Keratinocyte (primary cell): ENCODE results near the gene OR14A2.

ENCODE experiments used
- EZH2 ChIP-seq: IDR thresholded peaks from one replicate; pipeline ENCODE4 v1.6.1; 2012; ENCODE audit warnings: inconsistent platforms, mild to moderate bottlenecking, low read length, moderate library complexity
- TF ChIP-seq, protein P1 (sequence below), 3 experiments: IDR thresholded peaks in 1 of 3; conservative IDR thresholded peaks in 1 of 3; optimal IDR thresholded peaks in 1 of 3; 2 replicates in 2 of 3; 3 replicates in 1 of 3; pipeline versions ENCODE3 to v1.5.1; 2011; ENCODE audit warnings: low read length in 3 of 3, mild to moderate bottlenecking in 3 of 3, moderate library complexity in 2 of 3, control low read depth in 1 of 3, inconsistent platforms in 1 of 3; ENCODE audit not compliant: insufficient read depth in 2 of 3; ENCODE audit errors: extremely low read depth in 1 of 3

DNA sequence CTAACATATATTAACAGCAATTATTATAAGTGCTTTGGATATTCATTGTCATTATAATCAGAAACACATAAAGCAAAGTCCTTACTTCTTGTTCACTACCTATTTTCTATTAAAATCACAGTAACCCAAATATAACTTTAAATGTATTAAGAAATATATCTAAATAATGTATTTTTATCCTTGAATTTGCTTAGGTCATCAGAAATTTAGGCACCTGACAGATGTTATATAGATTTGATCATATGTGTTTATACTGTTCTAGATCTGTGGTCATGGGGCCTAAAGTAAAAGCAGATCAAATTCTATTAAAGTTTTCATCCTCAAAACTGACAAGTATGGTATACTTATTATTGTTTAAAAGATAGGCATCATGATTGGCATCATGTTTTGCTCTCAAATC, 21.7 kb upstream of the OR14A2 start:
- TF ChIP-seq, protein P1, sequence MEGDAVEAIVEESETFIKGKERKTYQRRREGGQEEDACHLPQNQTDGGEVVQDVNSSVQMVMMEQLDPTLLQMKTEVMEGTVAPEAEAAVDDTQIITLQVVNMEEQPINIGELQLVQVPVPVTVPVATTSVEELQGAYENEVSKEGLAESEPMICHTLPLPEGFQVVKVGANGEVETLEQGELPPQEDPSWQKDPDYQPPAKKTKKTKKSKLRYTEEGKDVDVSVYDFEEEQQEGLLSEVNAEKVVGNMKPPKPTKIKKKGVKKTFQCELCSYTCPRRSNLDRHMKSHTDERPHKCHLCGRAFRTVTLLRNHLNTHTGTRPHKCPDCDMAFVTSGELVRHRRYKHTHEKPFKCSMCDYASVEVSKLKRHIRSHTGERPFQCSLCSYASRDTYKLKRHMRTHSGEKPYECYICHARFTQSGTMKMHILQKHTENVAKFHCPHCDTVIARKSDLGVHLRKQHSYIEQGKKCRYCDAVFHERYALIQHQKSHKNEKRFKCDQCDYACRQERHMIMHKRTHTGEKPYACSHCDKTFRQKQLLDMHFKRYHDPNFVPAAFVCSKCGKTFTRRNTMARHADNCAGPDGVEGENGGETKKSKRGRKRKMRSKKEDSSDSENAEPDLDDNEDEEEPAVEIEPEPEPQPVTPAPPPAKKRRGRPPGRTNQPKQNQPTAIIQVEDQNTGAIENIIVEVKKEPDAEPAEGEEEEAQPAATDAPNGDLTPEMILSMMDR (optimal IDR thresholded peaks at IDR 0.05 in 1 of 3, IDR thresholded peaks at IDR 0.05 in 1 of 3, conservative IDR thresholded peaks at IDR 0.05 in 1 of 3; ENCODE audit: extremely low read depth in 1 of 3, insufficient read depth in 2 of 3, low read length in 3 of 3) = no peak
- no peak for TF ChIP-seq EZH2
